HepG2 (cell line): ENCODE results near the gene LZTS2. TPM values are rescaled to one million over a fixed set of nuclear protein-coding genes. Genes with fewer than 3 reads are reported as not detected.
A peak's percentile ranks its signal among the peaks of the same experiment; 100 is the strongest.

Source experiments
- IRX3 ChIP-seq: sonication (generic); formaldehyde crosslinking; IDR thresholded peaks from 2 replicates; pipeline ENCODE4 v1.8.1; 2023; ENCODE audit warnings: mild to moderate bottlenecking, low read depth, missing genetic modification reagents, borderline replicate concordance
- MTA3 ChIP-seq: sonication (generic); formaldehyde crosslinking; IDR thresholded peaks from 2 replicates; pipeline ENCODE4 v1.4.0; 2020; ENCODE audit warnings: missing genetic modification reagents
- POLR2AphosphoS2 ChIP-seq: IDR thresholded peaks from 2 replicates; pipeline ENCODE4 v1.6.1; 2011; ENCODE audit warnings: low read depth, low read length, improper control_type of control experiment
- RXRA ChIP-seq: sonication (generic); formaldehyde crosslinking; IDR thresholded peaks from 2 replicates; pipeline ENCODE4 v1.5.1; 2020; ENCODE audit warnings: missing genetic modification reagents
- SNAI1 ChIP-seq: sonication (generic); formaldehyde crosslinking; IDR thresholded peaks from 2 replicates; pipeline ENCODE4 v1.5.0; 2020; ENCODE audit warnings: mild to moderate bottlenecking, missing genetic modification reagents, borderline replicate concordance
- TARDBP ChIP-seq: sonication (generic); formaldehyde crosslinking; IDR thresholded peaks from 2 replicates; pipeline ENCODE4 v1.8.0; 2022; ENCODE audit warnings: mild to moderate bottlenecking, missing genetic modification reagents
- ZNF143 ChIP-seq: sonication (generic); formaldehyde crosslinking; IDR thresholded peaks from 2 replicates; pipeline ENCODE4 v1.4.0; 2020; ENCODE audit warnings: missing genetic modification reagents
- ZNF234 ChIP-seq: sonication (generic); formaldehyde crosslinking; conservative IDR thresholded peaks from 2 replicates; pipeline ENCODE4 v1.5.1; 2020; ENCODE audit warnings: mild to moderate bottlenecking, missing genetic modification reagents
- ZNF274 ChIP-seq: sonication (generic); formaldehyde crosslinking; IDR thresholded peaks from 2 replicates; pipeline ENCODE4 v1.5.1; 2020; ENCODE audit warnings: mild to moderate bottlenecking, missing genetic modification reagents
- ZNF317 ChIP-seq: sonication (generic); formaldehyde crosslinking; IDR thresholded peaks from 2 replicates; pipeline ENCODE4 v1.5.0; 2020; ENCODE audit warnings: mild to moderate bottlenecking, missing genetic modification reagents
- ZNF484 ChIP-seq: sonication (generic); formaldehyde crosslinking; IDR thresholded peaks from 2 replicates; pipeline ENCODE4 v1.5.1; 2020; ENCODE audit warnings: mild to moderate bottlenecking, low read depth, missing genetic modification reagents, borderline replicate concordance
- ZNF546 ChIP-seq: sonication (generic); formaldehyde crosslinking; conservative IDR thresholded peaks from 2 replicates; pipeline ENCODE4 v1.8.1; 2023; ENCODE audit warnings: mild to moderate bottlenecking, missing genetic modification reagents
- polyA plus RNA-seq, 8 experiments: library from polyadenylated mRNA; depleted of rRNA in 3 of 8; stranded (reverse) in 7 of 8; unstranded in 1 of 8; fragments of >200 nt; fragmentation: Illumina TruSeq in 4 of 8; extraction: Trizol in 4 of 8; gene quantifications; 2 replicates each; pipeline versions ENCODE4 v1.2.1 to v1.2.3, GENCODE V29; 2011 to 2016; ENCODE audit warnings: low read depth in 4 of 8, missing spikeins in 1 of 8, mixed read lengths in 1 of 8; ENCODE audit not compliant: insufficient read depth in 1 of 8
- total RNA-seq, 5 experiments: library from RNA; depleted of rRNA; stranded (reverse); fragments of >200 nt; fragmentation: Illumina TruSeq; extraction: Trizol; gene quantifications; 2 replicates each; pipeline ENCODE4 v1.2.3, GENCODE V29; 2016; ENCODE audit warnings: low read depth in 1 of 5
- TF ChIP-seq, protein P1 (sequence below): sonication (generic); formaldehyde crosslinking; IDR thresholded peaks from 2 replicates; pipeline ENCODE4 v1.4.0; 2020; ENCODE audit warnings: missing genetic modification reagents
- TF ChIP-seq, protein P2 (sequence below): sonication (generic); formaldehyde crosslinking; IDR thresholded peaks from 2 replicates; pipeline ENCODE4 v1.4.0; 2020; ENCODE audit warnings: mild to moderate bottlenecking, low read depth, missing genetic modification reagents
- TF ChIP-seq, protein P3 (sequence below): sonication (generic); formaldehyde crosslinking; IDR thresholded peaks from 2 replicates; pipeline ENCODE4 v1.4.0; 2020; ENCODE audit warnings: missing genetic modification reagents, borderline replicate concordance
- TF ChIP-seq, protein P4 (sequence below): sonication (generic); formaldehyde crosslinking; IDR thresholded peaks from 2 replicates; pipeline ENCODE4 v1.4.0; 2020; ENCODE audit warnings: missing genetic modification reagents, borderline replicate concordance
- TF ChIP-seq, protein P5 (sequence below): sonication (generic); formaldehyde crosslinking; IDR thresholded peaks from 2 replicates; pipeline ENCODE4 v1.5.0; 2020; ENCODE audit warnings: mild to moderate bottlenecking, missing genetic modification reagents, moderate library complexity

Gene LZTS2
- total and polyA plus RNA-seq, 2 of the 13 experiments (the other 11 are each of a cell fraction or from before 2014, with no cell fraction given), result 43.6 to 65.6 TPM

DNA sequence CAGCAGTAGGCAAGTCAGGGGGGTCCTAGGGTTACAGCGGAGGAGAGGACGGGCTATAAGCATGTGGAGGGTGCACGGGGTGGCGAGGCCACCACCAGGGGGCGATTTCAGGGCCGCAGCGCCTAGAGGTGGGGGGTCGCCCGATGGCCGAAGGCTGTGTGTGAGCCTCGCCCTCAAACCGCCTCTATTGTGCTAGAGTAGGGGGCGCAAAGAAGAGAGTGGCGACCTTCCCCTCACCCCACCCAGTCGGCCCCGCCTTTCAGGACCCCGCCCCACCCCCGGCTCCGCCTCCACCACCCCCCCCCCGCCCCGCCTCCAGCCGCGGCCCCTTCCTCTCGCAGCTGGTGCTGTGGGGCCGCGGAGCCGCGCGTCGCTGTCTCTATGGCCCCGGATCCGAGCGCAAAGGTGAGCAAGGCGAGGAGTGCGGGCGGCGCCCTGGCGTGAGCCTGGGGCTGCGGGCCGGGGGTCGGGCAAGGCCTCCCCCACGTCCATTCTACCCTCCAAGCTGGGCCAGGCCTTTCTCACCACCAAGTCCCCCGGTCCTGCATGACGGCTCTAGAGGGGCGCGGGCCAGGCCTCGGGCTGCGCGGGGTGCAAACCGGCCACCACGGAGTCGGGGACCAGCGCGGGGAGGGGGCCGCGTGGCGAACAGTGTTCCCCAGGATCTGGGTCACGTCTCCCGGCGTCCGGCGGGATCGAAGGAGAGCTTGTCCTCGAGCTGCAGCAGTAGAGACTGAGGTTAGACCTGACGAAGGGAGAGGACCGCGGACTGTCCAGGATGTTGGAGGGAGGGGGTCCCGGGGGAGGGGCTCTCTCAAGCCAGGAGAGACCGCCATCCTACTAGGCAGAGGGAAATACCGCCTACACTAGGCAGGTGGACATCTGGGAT lies 30.2 kb upstream of the LZTS2 start, which contains the start of gene SEMA4G (continued):
- TF ChIP-seq, protein P1, sequence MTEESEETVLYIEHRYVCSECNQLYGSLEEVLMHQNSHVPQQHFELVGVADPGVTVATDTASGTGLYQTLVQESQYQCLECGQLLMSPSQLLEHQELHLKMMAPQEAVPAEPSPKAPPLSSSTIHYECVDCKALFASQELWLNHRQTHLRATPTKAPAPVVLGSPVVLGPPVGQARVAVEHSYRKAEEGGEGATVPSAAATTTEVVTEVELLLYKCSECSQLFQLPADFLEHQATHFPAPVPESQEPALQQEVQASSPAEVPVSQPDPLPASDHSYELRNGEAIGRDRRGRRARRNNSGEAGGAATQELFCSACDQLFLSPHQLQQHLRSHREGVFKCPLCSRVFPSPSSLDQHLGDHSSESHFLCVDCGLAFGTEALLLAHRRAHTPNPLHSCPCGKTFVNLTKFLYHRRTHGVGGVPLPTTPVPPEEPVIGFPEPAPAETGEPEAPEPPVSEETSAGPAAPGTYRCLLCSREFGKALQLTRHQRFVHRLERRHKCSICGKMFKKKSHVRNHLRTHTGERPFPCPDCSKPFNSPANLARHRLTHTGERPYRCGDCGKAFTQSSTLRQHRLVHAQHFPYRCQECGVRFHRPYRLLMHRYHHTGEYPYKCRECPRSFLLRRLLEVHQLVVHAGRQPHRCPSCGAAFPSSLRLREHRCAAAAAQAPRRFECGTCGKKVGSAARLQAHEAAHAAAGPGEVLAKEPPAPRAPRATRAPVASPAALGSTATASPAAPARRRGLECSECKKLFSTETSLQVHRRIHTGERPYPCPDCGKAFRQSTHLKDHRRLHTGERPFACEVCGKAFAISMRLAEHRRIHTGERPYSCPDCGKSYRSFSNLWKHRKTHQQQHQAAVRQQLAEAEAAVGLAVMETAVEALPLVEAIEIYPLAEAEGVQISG, result peak; percentile 69
- TF ChIP-seq, protein P2, sequence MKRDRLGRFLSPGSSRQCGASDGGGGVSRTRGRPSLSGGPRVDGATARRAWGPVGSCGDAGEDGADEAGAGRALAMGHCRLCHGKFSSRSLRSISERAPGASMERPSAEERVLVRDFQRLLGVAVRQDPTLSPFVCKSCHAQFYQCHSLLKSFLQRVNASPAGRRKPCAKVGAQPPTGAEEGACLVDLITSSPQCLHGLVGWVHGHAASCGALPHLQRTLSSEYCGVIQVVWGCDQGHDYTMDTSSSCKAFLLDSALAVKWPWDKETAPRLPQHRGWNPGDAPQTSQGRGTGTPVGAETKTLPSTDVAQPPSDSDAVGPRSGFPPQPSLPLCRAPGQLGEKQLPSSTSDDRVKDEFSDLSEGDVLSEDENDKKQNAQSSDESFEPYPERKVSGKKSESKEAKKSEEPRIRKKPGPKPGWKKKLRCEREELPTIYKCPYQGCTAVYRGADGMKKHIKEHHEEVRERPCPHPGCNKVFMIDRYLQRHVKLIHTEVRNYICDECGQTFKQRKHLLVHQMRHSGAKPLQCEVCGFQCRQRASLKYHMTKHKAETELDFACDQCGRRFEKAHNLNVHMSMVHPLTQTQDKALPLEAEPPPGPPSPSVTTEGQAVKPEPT (CRISPR knock-in tag), result no peak; the same call in 1 of the 2 replicates
- TF ChIP-seq ZNF317 (CRISPR knock-in tag), result 0 out of 2 replicates have a peak, but pooled peaks have one; percentile 20
- TF ChIP-seq SNAI1 (CRISPR knock-in tag), result peak; percentile 74; the same call in 1 of the 2 replicates
- no peak for TF ChIP-seq POLR2AphosphoS2
- 0 out of 2 replicates have a peak, but pooled peaks have one; percentile 28 for TF ChIP-seq IRX3 (CRISPR knock-in tag)
- TF ChIP-seq, protein P3, sequence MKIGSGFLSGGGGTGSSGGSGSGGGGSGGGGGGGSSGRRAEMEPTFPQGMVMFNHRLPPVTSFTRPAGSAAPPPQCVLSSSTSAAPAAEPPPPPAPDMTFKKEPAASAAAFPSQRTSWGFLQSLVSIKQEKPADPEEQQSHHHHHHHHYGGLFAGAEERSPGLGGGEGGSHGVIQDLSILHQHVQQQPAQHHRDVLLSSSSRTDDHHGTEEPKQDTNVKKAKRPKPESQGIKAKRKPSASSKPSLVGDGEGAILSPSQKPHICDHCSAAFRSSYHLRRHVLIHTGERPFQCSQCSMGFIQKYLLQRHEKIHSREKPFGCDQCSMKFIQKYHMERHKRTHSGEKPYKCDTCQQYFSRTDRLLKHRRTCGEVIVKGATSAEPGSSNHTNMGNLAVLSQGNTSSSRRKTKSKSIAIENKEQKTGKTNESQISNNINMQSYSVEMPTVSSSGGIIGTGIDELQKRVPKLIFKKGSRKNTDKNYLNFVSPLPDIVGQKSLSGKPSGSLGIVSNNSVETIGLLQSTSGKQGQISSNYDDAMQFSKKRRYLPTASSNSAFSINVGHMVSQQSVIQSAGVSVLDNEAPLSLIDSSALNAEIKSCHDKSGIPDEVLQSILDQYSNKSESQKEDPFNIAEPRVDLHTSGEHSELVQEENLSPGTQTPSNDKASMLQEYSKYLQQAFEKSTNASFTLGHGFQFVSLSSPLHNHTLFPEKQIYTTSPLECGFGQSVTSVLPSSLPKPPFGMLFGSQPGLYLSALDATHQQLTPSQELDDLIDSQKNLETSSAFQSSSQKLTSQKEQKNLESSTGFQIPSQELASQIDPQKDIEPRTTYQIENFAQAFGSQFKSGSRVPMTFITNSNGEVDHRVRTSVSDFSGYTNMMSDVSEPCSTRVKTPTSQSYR (CRISPR knock-in tag), result peak; percentile 79; the same call in 1 of the 2 replicates
- no peak for TF ChIP-seq ZNF234 (CRISPR knock-in tag)
- TF ChIP-seq ZNF143 (CRISPR knock-in tag), result no peak
- TF ChIP-seq, protein P4, sequence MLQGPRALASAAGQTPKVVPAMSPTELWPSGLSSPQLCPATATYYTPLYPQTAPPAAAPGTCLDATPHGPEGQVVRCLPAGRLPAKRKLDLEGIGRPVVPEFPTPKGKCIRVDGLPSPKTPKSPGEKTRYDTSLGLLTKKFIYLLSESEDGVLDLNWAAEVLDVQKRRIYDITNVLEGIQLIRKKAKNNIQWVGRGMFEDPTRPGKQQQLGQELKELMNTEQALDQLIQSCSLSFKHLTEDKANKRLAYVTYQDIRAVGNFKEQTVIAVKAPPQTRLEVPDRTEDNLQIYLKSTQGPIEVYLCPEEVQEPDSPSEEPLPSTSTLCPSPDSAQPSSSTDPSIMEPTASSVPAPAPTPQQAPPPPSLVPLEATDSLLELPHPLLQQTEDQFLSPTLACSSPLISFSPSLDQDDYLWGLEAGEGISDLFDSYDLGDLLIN, result no peak
- TF ChIP-seq TARDBP (CRISPR knock-in tag), result peak; percentile 67
- TF ChIP-seq ZNF274 (CRISPR knock-in tag), result peak; percentile 56; the same call in 1 of the 2 replicates
- peak; percentile 21; the same call in 1 of the 2 replicates for TF ChIP-seq ZNF546
- no peak; the same call in 1 of the 2 replicates for TF ChIP-seq RXRA (CRISPR knock-in tag)
- 0 out of 2 replicates have a peak, but pooled peaks have one; percentile 49 for TF ChIP-seq ZNF484 (CRISPR knock-in tag)
- TF ChIP-seq, protein P5, sequence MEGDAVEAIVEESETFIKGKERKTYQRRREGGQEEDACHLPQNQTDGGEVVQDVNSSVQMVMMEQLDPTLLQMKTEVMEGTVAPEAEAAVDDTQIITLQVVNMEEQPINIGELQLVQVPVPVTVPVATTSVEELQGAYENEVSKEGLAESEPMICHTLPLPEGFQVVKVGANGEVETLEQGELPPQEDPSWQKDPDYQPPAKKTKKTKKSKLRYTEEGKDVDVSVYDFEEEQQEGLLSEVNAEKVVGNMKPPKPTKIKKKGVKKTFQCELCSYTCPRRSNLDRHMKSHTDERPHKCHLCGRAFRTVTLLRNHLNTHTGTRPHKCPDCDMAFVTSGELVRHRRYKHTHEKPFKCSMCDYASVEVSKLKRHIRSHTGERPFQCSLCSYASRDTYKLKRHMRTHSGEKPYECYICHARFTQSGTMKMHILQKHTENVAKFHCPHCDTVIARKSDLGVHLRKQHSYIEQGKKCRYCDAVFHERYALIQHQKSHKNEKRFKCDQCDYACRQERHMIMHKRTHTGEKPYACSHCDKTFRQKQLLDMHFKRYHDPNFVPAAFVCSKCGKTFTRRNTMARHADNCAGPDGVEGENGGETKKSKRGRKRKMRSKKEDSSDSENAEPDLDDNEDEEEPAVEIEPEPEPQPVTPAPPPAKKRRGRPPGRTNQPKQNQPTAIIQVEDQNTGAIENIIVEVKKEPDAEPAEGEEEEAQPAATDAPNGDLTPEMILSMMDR (CRISPR knock-in tag), result peak; percentile 87
- TF ChIP-seq MTA3 (CRISPR knock-in tag), result no peak
